Neural cell (in vitro differentiated cells): ENCODE results near the gene CDC16. TPM values are rescaled to one million over a fixed set of nuclear protein-coding genes. Genes with fewer than 3 reads are reported as not detected.
"Not testable (repeated sequence)": the region's sequence is repeated elsewhere in the genome, so short reads cannot be mapped to it uniquely, and the experiment has no call there.

Source experiments
- H2AFZ ChIP-seq: fragments of 200-600, 300-800 bp; sonication (generic), shearing (Covaris generic); 2 replicates; pipeline ENCODE4 v1.6.0; 2014; ENCODE audit warnings: low read depth, mild to moderate bottlenecking, antibody characterized with exemption, low read length, moderate library complexity
- H3F3A ChIP-seq: fragments of 200-600 bp; shearing (Covaris generic); 2 replicates; pipeline ENCODE4 v1.6.1; 2016; ENCODE audit warnings: mild to moderate bottlenecking, moderate library complexity, mixed read lengths, antibody characterized with exemption, low read length; ENCODE audit not compliant: insufficient read depth, poor library complexity, severe bottlenecking
- H3K27ac ChIP-seq: fragments of 200-600, 300-800 bp; sonication (generic), shearing (Covaris generic); 2 replicates; pipeline ENCODE4 v1.5.1; 2014; ENCODE audit warnings: mild to moderate bottlenecking, low read length, moderate library complexity
- H3K27me3 ChIP-seq: fragments of 300-800, 200-600 bp; sonication (generic), shearing (Covaris generic); 2 replicates; pipeline ENCODE4 v1.6.0; 2014; ENCODE audit warnings: mild to moderate bottlenecking, low read depth, low read length, moderate library complexity; ENCODE audit not compliant: insufficient read depth
- H3K36me3 ChIP-seq: fragments of 300-800, 200-600 bp; sonication (generic), shearing (Covaris generic); 2 replicates; pipeline ENCODE4 v1.5.1; 2014; ENCODE audit warnings: mild to moderate bottlenecking, antibody characterized with exemption, low read length, moderate library complexity; ENCODE audit not compliant: insufficient read depth
- H3K4me2 ChIP-seq: fragments of 300-800, 200-600 bp; sonication (generic), shearing (Covaris generic); 2 replicates; pipeline ENCODE4 v1.6.0; 2014; ENCODE audit warnings: mild to moderate bottlenecking, low read length
- H3K4me3 ChIP-seq: fragments of 300-800, 200-600 bp; sonication (generic), shearing (Covaris generic); 2 replicates; pipeline ENCODE4 v1.5.1; 2014; ENCODE audit warnings: mild to moderate bottlenecking, low read length, moderate library complexity
- H3K79me2 ChIP-seq: fragments of 200-600 bp; shearing (Covaris generic); replicated peaks from 2 replicates; pipeline ENCODE4 v1.6.0; 2014; ENCODE audit warnings: mild to moderate bottlenecking, low read length, moderate library complexity; ENCODE audit not compliant: insufficient read depth
- H3K9ac ChIP-seq: fragments of 300-800, 200-600 bp; sonication (generic), shearing (Covaris generic); 2 replicates; pipeline ENCODE4 v1.6.1; 2016; ENCODE audit warnings: mild to moderate bottlenecking, low read length, mixed read lengths
- H3K9me2 ChIP-seq: fragments of 200-600 bp; shearing (Covaris generic); 2 replicates; pipeline ENCODE4 v1.6.1; 2016; ENCODE audit warnings: mild to moderate bottlenecking, low read length, mixed read lengths; ENCODE audit not compliant: insufficient read depth
- H3K9me3 ChIP-seq: fragments of 200-600, 300-800 bp; sonication (generic), shearing (Covaris generic); 2 replicates; pipeline ENCODE4 v1.6.1; 2016; ENCODE audit warnings: mild to moderate bottlenecking, mixed run types, low read length, moderate library complexity, mixed read lengths
- H4K20me1 ChIP-seq: fragments of 200-600 bp; shearing (Covaris generic); 2 replicates; pipeline ENCODE4 v1.6.1; 2016; ENCODE audit warnings: mild to moderate bottlenecking, mixed run types; ENCODE audit not compliant: insufficient read depth
- EP300 ChIP-seq: fragments of 450-650 bp; conservative IDR thresholded peaks from 2 replicates; pipeline ENCODE4 v1.6.1; 2014; ENCODE audit warnings: antibody characterized with exemption, mild to moderate bottlenecking, moderate library complexity; ENCODE audit not compliant: poor library complexity, severe bottlenecking
- EZH2 ChIP-seq: fragments of 200-600, 300-800 bp; shearing (Covaris generic), sonication (generic); IDR thresholded peaks from 2 replicates; pipeline ENCODE4 v1.6.1; 2014; ENCODE audit warnings: antibody characterized with exemption, low read length, borderline replicate concordance, mild to moderate bottlenecking; ENCODE audit not compliant: insufficient read depth, poor library complexity, severe bottlenecking
- MXI1 ChIP-seq: fragments of 450-650 bp; conservative IDR thresholded peaks from 2 replicates; pipeline ENCODE4 v1.6.1; 2014; ENCODE audit warnings: antibody characterized with exemption, mild to moderate bottlenecking; ENCODE audit not compliant: poor library complexity, severe bottlenecking
- POLR2AphosphoS5 ChIP-seq: IDR thresholded peaks from 2 replicates; pipeline ENCODE4 v1.6.1; 2012
- RAD21 ChIP-seq: fragments of 450-650 bp; conservative IDR thresholded peaks from 2 replicates; pipeline ENCODE4 v1.6.1; 2014; ENCODE audit warnings: antibody characterized with exemption, mild to moderate bottlenecking, moderate library complexity
- SMC3 ChIP-seq: fragments of 450-650 bp; conservative IDR thresholded peaks from 2 replicates; pipeline ENCODE4 v1.6.1; 2014; ENCODE audit warnings: antibody characterized with exemption, mild to moderate bottlenecking, moderate library complexity; ENCODE audit not compliant: poor library complexity
- TAF1 ChIP-seq: IDR thresholded peaks from 2 replicates; pipeline ENCODE4 v1.6.1; 2012; ENCODE audit warnings: low read depth
- polyA plus RNA-seq: library from polyadenylated mRNA; depleted of rRNA; stranded (reverse); fragments of >200 nt; gene quantifications from 2 replicates; pipeline ENCODE4 v1.2.3, GENCODE V29; 2014
- TF ChIP-seq, protein P1 (sequence below): fragments of 450-650 bp; IDR thresholded peaks from 2 replicates; pipeline ENCODE4 v1.5.1; 2014; ENCODE audit warnings: antibody characterized with exemption, mild to moderate bottlenecking, moderate library complexity; ENCODE audit not compliant: poor library complexity, severe bottlenecking
- TF ChIP-seq, protein P2 (sequence below): IDR thresholded peaks from 2 replicates; pipeline ENCODE4 v1.6.1; 2012; ENCODE audit warnings: borderline replicate concordance

The CDC16 gene
- polyA plus RNA-seq, 1 donor from 2014 or later: 78.4 TPM

DNA sequence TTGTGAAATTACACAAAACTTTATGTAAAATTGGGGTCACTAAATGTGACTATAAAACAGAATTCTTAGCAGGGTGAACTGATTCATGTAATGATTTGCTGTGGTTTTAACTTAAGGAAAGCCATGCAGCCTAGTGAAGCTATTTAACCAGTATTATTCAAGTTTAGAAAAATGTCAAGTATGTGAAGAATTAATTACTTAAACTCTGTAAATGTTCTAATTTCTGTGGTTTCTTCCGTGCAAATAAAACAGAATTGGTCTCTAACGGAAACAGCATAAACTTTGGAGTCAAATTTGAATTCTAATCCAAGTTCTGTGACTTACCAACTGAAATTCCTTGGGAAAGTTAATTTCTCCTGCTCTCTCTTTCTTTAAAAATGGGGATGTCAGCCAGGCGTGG is 13.3 kb downstream of the CDC16 start:
- H3K36me3 ChIP-seq: peaks cover 10% of the 10 kb centered on the region
- no peaks in the 10 kb centered on the region for H3F3A ChIP-seq
- no peak overlapping the region for H2AFZ ChIP-seq
- H3K9ac ChIP-seq: no peak overlapping the region
- no peaks in the 10 kb centered on the region for H4K20me1 ChIP-seq
- H3K9me2 ChIP-seq: no peaks in the 10 kb centered on the region
- H3K9me3 ChIP-seq: no peaks in the 10 kb centered on the region
- H3K4me3 ChIP-seq: no peak overlapping the region
- H3K4me2 ChIP-seq: no peak overlapping the region
- no peak overlapping the region for H3K27ac ChIP-seq
- TF ChIP-seq, protein P1, sequence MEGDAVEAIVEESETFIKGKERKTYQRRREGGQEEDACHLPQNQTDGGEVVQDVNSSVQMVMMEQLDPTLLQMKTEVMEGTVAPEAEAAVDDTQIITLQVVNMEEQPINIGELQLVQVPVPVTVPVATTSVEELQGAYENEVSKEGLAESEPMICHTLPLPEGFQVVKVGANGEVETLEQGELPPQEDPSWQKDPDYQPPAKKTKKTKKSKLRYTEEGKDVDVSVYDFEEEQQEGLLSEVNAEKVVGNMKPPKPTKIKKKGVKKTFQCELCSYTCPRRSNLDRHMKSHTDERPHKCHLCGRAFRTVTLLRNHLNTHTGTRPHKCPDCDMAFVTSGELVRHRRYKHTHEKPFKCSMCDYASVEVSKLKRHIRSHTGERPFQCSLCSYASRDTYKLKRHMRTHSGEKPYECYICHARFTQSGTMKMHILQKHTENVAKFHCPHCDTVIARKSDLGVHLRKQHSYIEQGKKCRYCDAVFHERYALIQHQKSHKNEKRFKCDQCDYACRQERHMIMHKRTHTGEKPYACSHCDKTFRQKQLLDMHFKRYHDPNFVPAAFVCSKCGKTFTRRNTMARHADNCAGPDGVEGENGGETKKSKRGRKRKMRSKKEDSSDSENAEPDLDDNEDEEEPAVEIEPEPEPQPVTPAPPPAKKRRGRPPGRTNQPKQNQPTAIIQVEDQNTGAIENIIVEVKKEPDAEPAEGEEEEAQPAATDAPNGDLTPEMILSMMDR: no peak
- TF ChIP-seq EZH2: no peak
- TF ChIP-seq SMC3: no peak
- TF ChIP-seq TAF1: no peak
- TF ChIP-seq RAD21: no peak
- TF ChIP-seq MXI1: no peak
- TF ChIP-seq POLR2AphosphoS5: no peak
- TF ChIP-seq, protein P2, sequence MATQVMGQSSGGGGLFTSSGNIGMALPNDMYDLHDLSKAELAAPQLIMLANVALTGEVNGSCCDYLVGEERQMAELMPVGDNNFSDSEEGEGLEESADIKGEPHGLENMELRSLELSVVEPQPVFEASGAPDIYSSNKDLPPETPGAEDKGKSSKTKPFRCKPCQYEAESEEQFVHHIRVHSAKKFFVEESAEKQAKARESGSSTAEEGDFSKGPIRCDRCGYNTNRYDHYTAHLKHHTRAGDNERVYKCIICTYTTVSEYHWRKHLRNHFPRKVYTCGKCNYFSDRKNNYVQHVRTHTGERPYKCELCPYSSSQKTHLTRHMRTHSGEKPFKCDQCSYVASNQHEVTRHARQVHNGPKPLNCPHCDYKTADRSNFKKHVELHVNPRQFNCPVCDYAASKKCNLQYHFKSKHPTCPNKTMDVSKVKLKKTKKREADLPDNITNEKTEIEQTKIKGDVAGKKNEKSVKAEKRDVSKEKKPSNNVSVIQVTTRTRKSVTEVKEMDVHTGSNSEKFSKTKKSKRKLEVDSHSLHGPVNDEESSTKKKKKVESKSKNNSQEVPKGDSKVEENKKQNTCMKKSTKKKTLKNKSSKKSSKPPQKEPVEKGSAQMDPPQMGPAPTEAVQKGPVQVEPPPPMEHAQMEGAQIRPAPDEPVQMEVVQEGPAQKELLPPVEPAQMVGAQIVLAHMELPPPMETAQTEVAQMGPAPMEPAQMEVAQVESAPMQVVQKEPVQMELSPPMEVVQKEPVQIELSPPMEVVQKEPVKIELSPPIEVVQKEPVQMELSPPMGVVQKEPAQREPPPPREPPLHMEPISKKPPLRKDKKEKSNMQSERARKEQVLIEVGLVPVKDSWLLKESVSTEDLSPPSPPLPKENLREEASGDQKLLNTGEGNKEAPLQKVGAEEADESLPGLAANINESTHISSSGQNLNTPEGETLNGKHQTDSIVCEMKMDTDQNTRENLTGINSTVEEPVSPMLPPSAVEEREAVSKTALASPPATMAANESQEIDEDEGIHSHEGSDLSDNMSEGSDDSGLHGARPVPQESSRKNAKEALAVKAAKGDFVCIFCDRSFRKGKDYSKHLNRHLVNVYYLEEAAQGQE: no peak
- TF ChIP-seq EP300: no peak
- no peaks in the 10 kb centered on the region for H3K79me2 ChIP-seq
- H3K27me3 ChIP-seq: no peaks in the 10 kb centered on the region

DNA sequence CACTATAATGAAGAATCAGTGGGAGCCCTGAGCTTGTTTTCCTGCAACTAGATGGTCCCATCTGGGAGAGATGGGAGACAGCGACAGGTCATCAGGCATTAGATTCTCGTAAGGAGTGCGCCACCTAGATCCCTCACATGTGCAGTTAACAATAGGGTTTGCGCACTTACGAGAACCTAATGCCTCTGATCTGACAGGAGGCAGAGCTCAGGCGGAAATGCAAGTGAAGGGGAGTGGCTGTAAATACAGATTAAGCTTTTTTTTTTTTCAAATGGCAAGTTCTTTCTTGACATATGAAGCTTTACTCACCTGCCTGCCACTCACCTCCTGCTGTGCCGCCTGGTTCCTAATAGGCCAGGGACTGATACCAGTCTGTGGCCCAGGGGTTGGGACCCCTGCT is 14.4 kb downstream of the CDC16 start:
- Histone ChIP-seq H3K9ac (no peak overlapping the region), H4K20me1 (no peaks in the 10 kb centered on the region), H3K4me3 (no peak overlapping the region), H3K9me2 (no peaks in the 10 kb centered on the region), H2AFZ (no peak overlapping the region), H3K27me3 (no peaks in the 10 kb centered on the region), H3F3A (no peaks in the 10 kb centered on the region), H3K79me2 (no peaks in the 10 kb centered on the region), H3K4me2 (no peak overlapping the region), H3K27ac (no peak overlapping the region), H3K36me3 (peaks cover 10% of the 10 kb centered on the region), H3K9me3 (no peaks in the 10 kb centered on the region)
- no peak for TF ChIP-seq POLR2AphosphoS5
- TF ChIP-seq, protein P1: no peak
- no peak for TF ChIP-seq EZH2
- TF ChIP-seq SMC3: no peak
- no peak for TF ChIP-seq EP300
- TF ChIP-seq, protein P2: no peak
- no peak for TF ChIP-seq TAF1
- TF ChIP-seq MXI1: no peak
- no peak for TF ChIP-seq RAD21

DNA sequence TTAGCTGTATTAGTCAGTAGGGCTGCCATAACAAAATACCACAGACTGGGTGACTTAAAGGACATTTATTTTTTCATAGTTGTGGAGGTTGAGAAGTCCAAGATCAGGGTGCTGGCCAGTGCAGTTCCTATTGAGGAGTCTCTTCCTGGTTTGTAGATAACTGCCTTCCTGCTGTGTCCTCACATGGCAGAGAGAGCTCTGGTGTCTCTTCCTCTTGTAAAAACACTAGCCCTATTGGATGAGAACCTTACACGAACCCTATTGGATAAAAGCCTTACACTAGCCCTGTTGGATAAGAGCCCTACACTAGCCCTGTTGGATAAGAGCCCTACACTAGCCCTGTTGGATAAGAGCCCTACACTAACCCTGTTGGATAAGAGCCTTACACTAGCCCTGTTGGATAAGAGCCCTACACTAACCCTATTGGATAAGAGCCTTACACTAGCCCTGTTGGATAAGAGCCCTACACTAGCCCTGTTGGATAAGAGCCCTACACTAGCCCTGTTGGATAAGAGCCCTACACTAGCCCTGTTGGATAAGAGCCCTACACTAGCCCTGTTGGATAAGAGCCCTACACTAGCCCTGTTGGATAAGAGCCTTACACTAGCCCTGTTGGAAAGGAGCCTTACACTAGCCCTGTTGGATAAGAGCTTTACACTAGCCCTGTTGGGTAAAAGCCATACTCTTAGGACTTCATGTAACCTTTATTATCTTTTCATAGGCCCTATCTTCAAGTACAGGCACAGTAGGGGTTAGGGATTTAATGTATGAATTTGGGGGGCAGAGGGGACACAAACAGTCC is 17.1 kb downstream of the CDC16 start:
- not testable (repeated sequence) for H3K27me3 ChIP-seq, H3K4me3 ChIP-seq, H3K9ac ChIP-seq, H3K27ac ChIP-seq, H2AFZ ChIP-seq, H3F3A ChIP-seq, H4K20me1 ChIP-seq, H3K79me2 ChIP-seq, H3K9me2 ChIP-seq, H3K4me2 ChIP-seq, H3K36me3 ChIP-seq, H3K9me3 ChIP-seq
